ENCODE data around the gene RPTOR. TPM values are rescaled to one million over a fixed set of nuclear protein-coding genes. Genes with fewer than 3 reads are reported as not detected.

RPTOR gene
- total and polyA plus RNA-seq, 2 donors (not counting 3 experiments of a cell fraction or from before 2014, with no cell fraction given): 10.7 to 41.8 TPM

DNA sequence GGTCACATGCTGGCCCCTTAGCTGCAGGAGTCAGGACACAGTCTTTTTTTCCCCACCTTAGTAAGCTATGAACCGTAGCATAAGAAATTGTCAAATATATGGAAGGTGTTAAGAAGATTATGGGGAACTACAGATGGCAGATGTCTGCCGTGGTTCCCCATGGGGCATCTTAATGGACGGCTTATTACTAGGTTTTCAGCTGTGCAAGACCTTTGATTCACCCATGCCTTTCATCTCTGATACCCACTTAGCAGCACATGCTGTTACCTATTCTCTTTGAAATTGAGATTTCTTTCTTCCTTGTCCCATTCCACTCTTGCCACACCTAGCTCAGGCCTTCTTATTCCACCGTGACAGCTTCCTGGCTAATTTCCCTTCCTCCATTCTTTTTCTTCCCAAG, 70.7 kb downstream of the RPTOR start:
- Histone ChIP-seq H2AFZ (ENCODE audit: low read depth, low read length) (no peak overlapping the region), H3K9me3 (replicated peaks; ENCODE audit: control insufficient read depth, insufficient read depth, low read length) (no peaks in the 10 kb centered on the region), H3K36me3 (ENCODE audit: control insufficient read depth in 2 of 2, extremely low read depth in 1 of 2, insufficient read depth in 2 of 2, low read length in 2 of 2) (no peaks in the 10 kb centered on the region), H3K9ac (replicated peaks; ENCODE audit: extremely low read depth, insufficient read depth, low read length) (no peak overlapping the region), H3K79me2 (ENCODE audit: control insufficient read depth, insufficient read depth, low read length) (peaks cover 54% of the 10 kb centered on the region), H3K4me1 (ENCODE audit: control insufficient read depth, extremely low read depth, insufficient read depth, low read length) (peaks cover 5% of the 10 kb centered on the region), H3K4me3 (replicated peaks in 1 of 3; ENCODE audit: insufficient read depth in 1 of 3, low read depth in 1 of 3, low read length in 3 of 3) (no peak overlapping the region), H3K27me3 (ENCODE audit: control insufficient read depth in 2 of 2, insufficient read depth in 2 of 2, low read length in 2 of 2) (no peaks in the 10 kb centered on the region), H3K27ac (ENCODE audit: insufficient read depth, low read depth, low read length) (no peak overlapping the region), H3K9me1 (replicated peaks; ENCODE audit: control insufficient read depth, extremely low read depth, insufficient read depth, low read length) (no peaks in the 10 kb centered on the region), H3K4me2 (ENCODE audit: insufficient read depth, low read length) (no peak overlapping the region), H4K20me1 (replicated peaks; ENCODE audit: control insufficient read depth, extremely low read depth, insufficient read depth, low read length) (peaks cover 3% of the 10 kb centered on the region)
- TF ChIP-seq POLR2A (IDR thresholded peaks at IDR 0.05; ENCODE audit: low read depth, low read length) (no peak), FOS (IDR thresholded peaks at IDR 0.05; ENCODE audit: borderline replicate concordance, insufficient read depth, low read length) (no peak), MYC (IDR thresholded peaks at IDR 0.05; ENCODE audit: low read depth, low read length) (no peak), JUN (IDR thresholded peaks at IDR 0.05; ENCODE audit: borderline replicate concordance, insufficient read depth, insufficient read length, low read depth) (no peak)
- TF ChIP-seq, protein P1, sequence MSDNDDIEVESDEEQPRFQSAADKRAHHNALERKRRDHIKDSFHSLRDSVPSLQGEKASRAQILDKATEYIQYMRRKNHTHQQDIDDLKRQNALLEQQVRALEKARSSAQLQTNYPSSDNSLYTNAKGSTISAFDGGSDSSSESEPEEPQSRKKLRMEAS (IDR thresholded peaks at IDR 0.05; ENCODE audit: insufficient read depth, insufficient read length): no peak
- TF ChIP-seq, protein P2, sequence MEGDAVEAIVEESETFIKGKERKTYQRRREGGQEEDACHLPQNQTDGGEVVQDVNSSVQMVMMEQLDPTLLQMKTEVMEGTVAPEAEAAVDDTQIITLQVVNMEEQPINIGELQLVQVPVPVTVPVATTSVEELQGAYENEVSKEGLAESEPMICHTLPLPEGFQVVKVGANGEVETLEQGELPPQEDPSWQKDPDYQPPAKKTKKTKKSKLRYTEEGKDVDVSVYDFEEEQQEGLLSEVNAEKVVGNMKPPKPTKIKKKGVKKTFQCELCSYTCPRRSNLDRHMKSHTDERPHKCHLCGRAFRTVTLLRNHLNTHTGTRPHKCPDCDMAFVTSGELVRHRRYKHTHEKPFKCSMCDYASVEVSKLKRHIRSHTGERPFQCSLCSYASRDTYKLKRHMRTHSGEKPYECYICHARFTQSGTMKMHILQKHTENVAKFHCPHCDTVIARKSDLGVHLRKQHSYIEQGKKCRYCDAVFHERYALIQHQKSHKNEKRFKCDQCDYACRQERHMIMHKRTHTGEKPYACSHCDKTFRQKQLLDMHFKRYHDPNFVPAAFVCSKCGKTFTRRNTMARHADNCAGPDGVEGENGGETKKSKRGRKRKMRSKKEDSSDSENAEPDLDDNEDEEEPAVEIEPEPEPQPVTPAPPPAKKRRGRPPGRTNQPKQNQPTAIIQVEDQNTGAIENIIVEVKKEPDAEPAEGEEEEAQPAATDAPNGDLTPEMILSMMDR (IDR thresholded peaks at IDR 0.05; ENCODE audit: extremely low read depth in 1 of 2, insufficient read depth in 1 of 2, low read depth in 1 of 2, low read length in 2 of 2): no peak
- intact Hi-C loops (cut with micrococcal nuclease): no loop called here
- dilution Hi-C loops (cut with MboI; ENCODE audit: extremely low pct_ligation_motif_present, low sequenced_read_pairs): no loop called here
- FAIRE-seq: no peak
- no TSS peak for BruUV-seq (replicated peaks)
- ChIA-PET POLR2A (interaction anchor here (0.6 kb wide), 1 partner anchor 50 kb away, joined by 5 read pairs; no protein-coding TSS in a partner anchor), CTCF (interaction anchor here (0.9 to 1.4 kb wide), 3 partner anchors 24 to 39 kb away, joined by 3 to 4 read pairs (median 3); no protein-coding TSS in a partner anchor)
- no peak for DNase-seq (ENCODE audit: low read depth, low spot score)

DNA sequence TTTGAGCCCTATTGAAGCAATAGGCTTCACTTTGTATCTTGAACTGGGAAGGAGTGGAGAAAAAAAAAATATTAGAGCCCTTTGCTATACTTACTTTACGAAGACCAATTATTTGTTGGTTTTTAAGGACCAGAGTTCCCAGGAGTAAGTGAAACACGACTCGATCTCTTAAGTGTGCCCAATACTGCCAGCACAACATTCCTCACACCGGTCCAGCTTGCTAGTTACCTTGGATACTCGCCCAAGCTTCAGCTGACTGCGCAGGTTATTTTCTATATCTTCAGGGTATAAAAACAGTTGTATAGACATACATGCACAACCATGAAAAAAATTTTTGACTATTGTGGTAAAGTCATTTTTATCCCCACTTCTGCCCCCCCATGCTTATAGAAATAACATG, 72.1 kb downstream of the RPTOR start:
- BruUV-seq (replicated peaks): no TSS peak
- no peak for FAIRE-seq
- intact Hi-C loops (cut with micrococcal nuclease): no loop called here
- H3K4me2 ChIP-seq (ENCODE audit: insufficient read depth, low read length): no peak overlapping the region
- H3K9ac ChIP-seq (replicated peaks; ENCODE audit: extremely low read depth, insufficient read depth, low read length): no peak overlapping the region
- H2AFZ ChIP-seq (ENCODE audit: low read depth, low read length): no peak overlapping the region
- dilution Hi-C loops (cut with MboI; ENCODE audit: extremely low pct_ligation_motif_present, low sequenced_read_pairs): no loop called here
- CTCF ChIA-PET: interaction anchor here (1.3 to 1.4 kb wide), 2 partner anchors 25 to 41 kb away, joined by 3 to 4 read pairs; no protein-coding TSS in a partner anchor
- H3K79me2 ChIP-seq (ENCODE audit: control insufficient read depth, insufficient read depth, low read length): peaks cover 50% of the 10 kb centered on the region
- peaks cover 5% of the 10 kb centered on the region for H3K4me1 ChIP-seq (ENCODE audit: control insufficient read depth, extremely low read depth, insufficient read depth, low read length)
- POLR2A ChIA-PET: no interaction called here
- H3K9me1 ChIP-seq (replicated peaks; ENCODE audit: control insufficient read depth, extremely low read depth, insufficient read depth, low read length): no peaks in the 10 kb centered on the region
- TF ChIP-seq FOS (IDR thresholded peaks at IDR 0.05; ENCODE audit: borderline replicate concordance, insufficient read depth, low read length): no peak
- no peak for TF ChIP-seq POLR2AphosphoS5 (IDR thresholded peaks at IDR 0.05; ENCODE audit: insufficient read depth, low read depth, low read length)
- H3K9me3 ChIP-seq (replicated peaks; ENCODE audit: control insufficient read depth, insufficient read depth, low read length): no peaks in the 10 kb centered on the region
- H3K36me3 ChIP-seq (ENCODE audit: control insufficient read depth in 2 of 2, extremely low read depth in 1 of 2, insufficient read depth in 2 of 2, low read length in 2 of 2): no peaks in the 10 kb centered on the region
- peaks cover 3% of the 10 kb centered on the region for H4K20me1 ChIP-seq (replicated peaks; ENCODE audit: control insufficient read depth, extremely low read depth, insufficient read depth, low read length)
- H3K4me3 ChIP-seq (replicated peaks in 1 of 3; ENCODE audit: insufficient read depth in 1 of 3, low read depth in 1 of 3, low read length in 3 of 3): no peak overlapping the region
- no peak for DNase-seq (ENCODE audit: low read depth, low spot score)
- no peak overlapping the region for H3K27ac ChIP-seq (ENCODE audit: insufficient read depth, low read depth, low read length)
- H3K27me3 ChIP-seq (ENCODE audit: control insufficient read depth in 2 of 2, insufficient read depth in 2 of 2, low read length in 2 of 2): no peaks in the 10 kb centered on the region

Data from endothelial cell of umbilical vein (primary cell).